Right lobe of liver (tissue), 6 donors: ENCODE measurements around the gene ADCY5. TPM values are rescaled to one million over a fixed set of nuclear protein-coding genes. Genes with fewer than 3 reads are reported as not detected.
A peak's percentile ranks its signal among the peaks of the same experiment; 100 is the strongest.

Experiments
- ATAC-seq, 4 donors: fragments of 200-7000 bp; cut with Tn5 transposase; one replicate each; pipeline ENCODE4 v1.9.1; 2020; ENCODE audit warnings: mild to moderate bottlenecking in 4 of 4, moderate library complexity in 4 of 4
- DNase-seq, 3 donors: peaks; one replicate each; pipeline ENCODE4 v3.0.0-alpha.2; 2020
- H3K27ac ChIP-seq, 3 donors: fragments of 200-600 bp; one replicate each; pipeline ENCODE4 v1.8.0; 2022
- H3K27me3 ChIP-seq, 2 donors: fragments of 200-600 bp; one replicate each; pipeline ENCODE4 v1.8.0; 2022
- H3K36me3 ChIP-seq, 4 donors: fragments of 200-600 bp; sonication (generic) in 1 of 4; one replicate each; pipeline versions ENCODE4 v1.5.1 to v1.8.0; 2017 to 2022; ENCODE audit warnings: control low read depth in 1 of 4
- H3K4me1 ChIP-seq, 4 donors: fragments of 200-600 bp; sonication (generic) in 1 of 4; one replicate each; pipeline versions ENCODE4 v1.5.1 to v1.8.0; 2017 to 2022; ENCODE audit warnings: control low read depth in 1 of 4
- H3K4me3 ChIP-seq, 3 donors: fragments of 200-600 bp; one replicate each; pipeline ENCODE4 v1.8.0; 2022
- H3K9me3 ChIP-seq, 4 donors: fragments of 200-600 bp; sonication (generic) in 1 of 4; one replicate each; pipeline versions ENCODE4 v1.5.1 to v1.8.0; 2017 to 2022; ENCODE audit warnings: control low read depth in 1 of 4
- POLR2A ChIP-seq: fragments of 450-650 bp; IDR thresholded peaks from one replicate; pipeline ENCODE4 v1.6.1; 2017; ENCODE audit warnings: antibody characterized with exemption, mild to moderate bottlenecking
- WGBS: methylation state at CpG from one replicate; pipeline ENCODE4 v1.1.6; 2018; ENCODE audit warnings: low coverage, low lambda C conversion rate; ENCODE audit not compliant: insufficient coverage; ENCODE audit errors: missing lambda C conversion rate; 5-methylcytosine and 5-hydroxymethylcytosine counted together
- intact Hi-C, 2 donors: fragments of 100-400 bp; cut with DNase I; formaldehyde crosslinking; loops; one replicate each; pipeline versions ENCODE4 v1.11.2 to v1.14.1; 2022
- total RNA-seq, 6 experiments: library from RNA; depleted of rRNA in 2 of 6; stranded (reverse); fragments of >200 nt in 2 of 6; fragmentation: NEBNext Ultra II Directional in 3 of 6; extraction: Animal tissue kit (Norgen Biotek cat#: 25700) in 3 of 6; gene quantifications; one replicate each; pipeline versions ENCODE4 v1.1.0 to v1.2.4, GENCODE V29; 2016 to 2023
- TF ChIP-seq, protein P1 (sequence below), 4 donors: fragments of 200-600 bp in 3 of 4; fragments of 450-650 bp in 1 of 4; IDR thresholded peaks; one replicate each; pipeline versions ENCODE4 v1.5.1 to v1.8.0; 2016 to 2022; ENCODE audit warnings: antibody characterized with exemption in 4 of 4, mild to moderate bottlenecking in 2 of 4
- donor health status: DM: no; HTN: yes; CAD: no.
- donor health status: DM: no; HTN: no; CAD: no.
- donor health status: DM: no; HTN: no; CAD: no.
- donor health status: DM: no; HTN: yes; CAD: no.
- donor health status: DM: no; HTN: yes; CAD: no.

The ADCY5 gene
- total RNA-seq, 6 experiments from 2014 or later: 1.9 to 3.7 (median 2.7) TPM

DNA sequence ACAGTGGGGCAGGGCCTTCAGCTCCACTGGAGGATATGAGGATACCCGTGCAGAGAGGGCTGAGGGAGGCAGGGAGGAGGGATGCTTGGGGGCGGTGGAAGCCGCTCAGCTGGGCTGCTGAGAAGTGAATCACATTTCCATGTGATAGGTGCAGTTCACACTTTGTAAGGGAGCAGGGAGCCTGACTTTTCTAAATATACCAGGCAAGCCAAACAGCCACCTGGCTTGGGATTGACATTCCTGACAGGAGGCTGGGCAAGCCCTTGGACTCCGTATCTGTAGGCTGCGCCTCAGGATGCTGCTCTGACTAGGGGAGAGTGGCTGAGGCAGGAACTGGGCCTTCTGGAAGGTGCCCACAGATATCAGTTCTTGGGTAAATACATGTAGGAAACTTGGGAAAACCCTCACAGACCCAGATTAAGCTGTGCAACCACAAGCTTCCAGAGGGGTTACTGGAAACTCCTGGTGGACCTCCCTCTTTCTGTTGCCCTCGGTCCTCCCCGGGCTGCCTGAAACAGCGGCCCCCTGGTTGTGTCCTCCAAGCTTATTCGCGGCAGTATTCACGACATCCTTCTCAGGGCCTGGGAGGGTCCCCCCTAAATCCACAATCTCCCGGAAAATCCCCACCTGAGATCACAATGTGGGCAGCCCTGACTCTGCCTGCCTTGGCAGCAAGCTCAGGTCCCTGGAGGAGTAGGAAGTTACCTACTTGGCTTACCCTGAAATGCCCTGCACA is 33.0 kb upstream of the ADCY5 start:
- Histone ChIP-seq H3K9me3 (no peaks in the 10 kb centered on the region), H3K27ac (no peak overlapping the region), H3K36me3 (no peaks in the 10 kb centered on the region), H3K27me3 (no peaks in the 10 kb centered on the region), H3K4me3 (no peak overlapping the region), H3K4me1 (no peaks in the 10 kb centered on the region)
- peak in 1 of 4 donors; percentile 21 for ATAC-seq
- intact Hi-C loops: no loop called here
- DNase-seq: no peak
- WGBS: 80% methylated on average over 1 of the region's 12 CpGs
- TF ChIP-seq POLR2A: no peak
- TF ChIP-seq, protein P1, sequence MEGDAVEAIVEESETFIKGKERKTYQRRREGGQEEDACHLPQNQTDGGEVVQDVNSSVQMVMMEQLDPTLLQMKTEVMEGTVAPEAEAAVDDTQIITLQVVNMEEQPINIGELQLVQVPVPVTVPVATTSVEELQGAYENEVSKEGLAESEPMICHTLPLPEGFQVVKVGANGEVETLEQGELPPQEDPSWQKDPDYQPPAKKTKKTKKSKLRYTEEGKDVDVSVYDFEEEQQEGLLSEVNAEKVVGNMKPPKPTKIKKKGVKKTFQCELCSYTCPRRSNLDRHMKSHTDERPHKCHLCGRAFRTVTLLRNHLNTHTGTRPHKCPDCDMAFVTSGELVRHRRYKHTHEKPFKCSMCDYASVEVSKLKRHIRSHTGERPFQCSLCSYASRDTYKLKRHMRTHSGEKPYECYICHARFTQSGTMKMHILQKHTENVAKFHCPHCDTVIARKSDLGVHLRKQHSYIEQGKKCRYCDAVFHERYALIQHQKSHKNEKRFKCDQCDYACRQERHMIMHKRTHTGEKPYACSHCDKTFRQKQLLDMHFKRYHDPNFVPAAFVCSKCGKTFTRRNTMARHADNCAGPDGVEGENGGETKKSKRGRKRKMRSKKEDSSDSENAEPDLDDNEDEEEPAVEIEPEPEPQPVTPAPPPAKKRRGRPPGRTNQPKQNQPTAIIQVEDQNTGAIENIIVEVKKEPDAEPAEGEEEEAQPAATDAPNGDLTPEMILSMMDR (IDR thresholded peaks at IDR 0.05): no peak

DNA sequence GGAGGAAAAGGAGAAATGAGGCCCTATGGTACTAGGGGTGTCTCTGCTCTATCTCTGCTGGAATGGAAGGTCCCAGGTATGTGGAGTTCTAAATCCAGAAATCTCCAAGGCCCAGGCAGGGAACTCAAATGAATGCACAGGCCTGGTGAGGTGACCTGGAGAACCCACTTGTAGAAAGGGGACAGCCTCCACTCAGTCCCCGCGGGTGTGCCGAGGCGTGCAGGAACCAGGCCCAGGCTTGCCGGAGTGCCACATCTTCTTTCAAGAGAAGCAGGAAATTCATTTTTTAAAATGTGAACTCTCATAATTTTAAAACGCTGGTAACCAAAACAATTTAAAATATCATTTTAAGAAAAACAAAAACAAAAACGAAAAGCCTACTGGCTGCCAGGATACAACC is 32.2 kb upstream of the ADCY5 start:
- WGBS: 88% methylated on average over 3 of the region's 7 CpGs
- no peak overlapping the region for H3K27ac ChIP-seq
- intact Hi-C loops: no loop called here
- no peaks in the 10 kb centered on the region for H3K9me3 ChIP-seq
- no peaks in the 10 kb centered on the region for H3K36me3 ChIP-seq
- DNase-seq: no peak
- no peak for ATAC-seq
- TF ChIP-seq POLR2A: no peak
- TF ChIP-seq, protein P1 (IDR thresholded peaks at IDR 0.05): no peak
- no peak overlapping the region for H3K4me3 ChIP-seq
- H3K4me1 ChIP-seq: no peaks in the 10 kb centered on the region
- no peaks in the 10 kb centered on the region for H3K27me3 ChIP-seq

DNA sequence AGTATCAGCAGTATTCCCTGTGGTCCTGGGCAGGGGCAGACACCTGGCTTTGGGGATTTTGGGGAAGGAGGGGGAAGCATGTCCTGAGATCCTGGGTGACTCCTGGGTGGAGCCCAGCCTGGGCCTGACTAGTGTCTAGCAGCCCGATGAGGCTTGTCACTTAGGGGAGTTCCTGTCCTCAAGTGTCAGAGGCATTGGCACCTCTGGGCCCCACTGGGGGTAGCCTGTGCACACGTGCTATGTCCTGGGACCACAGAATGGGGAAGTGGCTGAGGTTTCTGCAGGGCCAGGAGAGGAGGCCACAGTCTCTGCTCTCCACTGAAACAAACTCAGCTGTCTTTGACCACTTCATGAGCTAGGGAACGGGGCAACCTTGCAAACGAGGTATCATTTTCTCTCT is 31.5 kb upstream of the ADCY5 start:
- TF ChIP-seq, protein P1 (IDR thresholded peaks at IDR 0.05): no peak
- no peak for TF ChIP-seq POLR2A
- ATAC-seq: no peak
- 63% methylated on average over 2 of the region's 4 CpGs for WGBS
- H3K27me3 ChIP-seq: no peaks in the 10 kb centered on the region
- no peak for DNase-seq
- no peaks in the 10 kb centered on the region for H3K36me3 ChIP-seq
- H3K4me3 ChIP-seq: no peak overlapping the region
- no peaks in the 10 kb centered on the region for H3K4me1 ChIP-seq
- intact Hi-C loops: no loop called here
- H3K27ac ChIP-seq: no peak overlapping the region
- H3K9me3 ChIP-seq: no peaks in the 10 kb centered on the region

DNA sequence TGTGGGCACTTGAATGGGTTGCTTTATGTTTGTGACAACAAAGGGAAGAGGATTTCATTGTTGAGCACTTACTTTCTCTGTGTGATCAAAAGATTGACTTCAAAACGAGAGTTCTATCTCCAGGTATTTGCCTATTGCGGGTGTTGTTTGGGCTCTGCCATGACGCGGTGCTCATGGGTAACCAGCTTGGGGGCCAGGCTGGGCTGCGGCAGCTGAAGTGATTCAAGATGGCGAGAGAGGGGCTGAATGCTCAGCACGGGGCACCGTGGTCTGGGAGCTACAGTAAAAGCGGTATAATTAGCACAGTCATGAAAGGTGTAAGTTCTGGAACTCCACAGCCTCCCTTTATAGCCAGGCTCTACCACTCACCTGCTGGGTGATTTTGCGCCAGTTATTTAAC is 31.0 kb upstream of the ADCY5 start:
- Histone ChIP-seq H3K9me3 (no peaks in the 10 kb centered on the region), H3K36me3 (no peaks in the 10 kb centered on the region), H3K27ac (no peak overlapping the region), H3K4me1 (no peaks in the 10 kb centered on the region), H3K4me3 (no peak overlapping the region), H3K27me3 (no peaks in the 10 kb centered on the region)
- TF ChIP-seq, protein P1 (IDR thresholded peaks at IDR 0.05): no peak
- intact Hi-C loops: no loop called here
- no peak for DNase-seq
- 85% methylated on average over 6 of the region's 10 CpGs for WGBS
- ATAC-seq: no peak
